ENCODE results near the gene ZER1. TPM values are rescaled to one million over a fixed set of nuclear protein-coding genes. Genes with fewer than 3 reads are reported as not detected.

Gene ZER1
- polyA plus RNA-seq, 1 donor from 2014 or later = 30.6 TPM

- Histone ChIP-seq H3K9me2 (ENCODE audit: insufficient read depth, low read length) (no peaks in the 10 kb centered on the region), H3K36me3 (ENCODE audit: insufficient read depth, low read length) (no peaks in the 10 kb centered on the region), H3K4me3 (ENCODE audit: low read length) (no peak overlapping the region), H3K79me2 (replicated peaks; ENCODE audit: insufficient read depth, low read length) (no peaks in the 10 kb centered on the region), H2AFZ (ENCODE audit: low read depth, low read length) (no peak overlapping the region), H3K27me3 (ENCODE audit: insufficient read depth, low read depth, low read length) (no peaks in the 10 kb centered on the region), H4K20me1 (ENCODE audit: insufficient read depth) (no peaks in the 10 kb centered on the region), H3K27ac (ENCODE audit: low read length) (no peak overlapping the region), H3K4me2 (ENCODE audit: low read length) (no peak overlapping the region), H3F3A (ENCODE audit: insufficient read depth, low read length, poor library complexity, severe bottlenecking) (no peaks in the 10 kb centered on the region), H3K9me3 (ENCODE audit: low read length) (no peaks in the 10 kb centered on the region), H3K9ac (ENCODE audit: low read length) (no peak overlapping the region)
- TF ChIP-seq EZH2 (IDR thresholded peaks at IDR 0.05; ENCODE audit: borderline replicate concordance, insufficient read depth, low read length, poor library complexity, severe bottlenecking) (no peak), EP300 (conservative IDR thresholded peaks at IDR 0.05; ENCODE audit: poor library complexity, severe bottlenecking) (no peak), RAD21 (conservative IDR thresholded peaks at IDR 0.05) (no peak), POLR2AphosphoS5 (IDR thresholded peaks at IDR 0.05) (no peak), TAF1 (IDR thresholded peaks at IDR 0.05; ENCODE audit: low read depth) (no peak), REST (IDR thresholded peaks at IDR 0.05; ENCODE audit: borderline replicate concordance) (no peak), SMC3 (conservative IDR thresholded peaks at IDR 0.05; ENCODE audit: poor library complexity) (no peak), CTCF (IDR thresholded peaks at IDR 0.05; ENCODE audit: poor library complexity, severe bottlenecking) (no peak), MXI1 (conservative IDR thresholded peaks at IDR 0.05; ENCODE audit: poor library complexity, severe bottlenecking) (no peak)
These were observed 43.4 kb downstream of the ZER1 start for GRCh38 chr9:128728298-128728697.

DNA sequence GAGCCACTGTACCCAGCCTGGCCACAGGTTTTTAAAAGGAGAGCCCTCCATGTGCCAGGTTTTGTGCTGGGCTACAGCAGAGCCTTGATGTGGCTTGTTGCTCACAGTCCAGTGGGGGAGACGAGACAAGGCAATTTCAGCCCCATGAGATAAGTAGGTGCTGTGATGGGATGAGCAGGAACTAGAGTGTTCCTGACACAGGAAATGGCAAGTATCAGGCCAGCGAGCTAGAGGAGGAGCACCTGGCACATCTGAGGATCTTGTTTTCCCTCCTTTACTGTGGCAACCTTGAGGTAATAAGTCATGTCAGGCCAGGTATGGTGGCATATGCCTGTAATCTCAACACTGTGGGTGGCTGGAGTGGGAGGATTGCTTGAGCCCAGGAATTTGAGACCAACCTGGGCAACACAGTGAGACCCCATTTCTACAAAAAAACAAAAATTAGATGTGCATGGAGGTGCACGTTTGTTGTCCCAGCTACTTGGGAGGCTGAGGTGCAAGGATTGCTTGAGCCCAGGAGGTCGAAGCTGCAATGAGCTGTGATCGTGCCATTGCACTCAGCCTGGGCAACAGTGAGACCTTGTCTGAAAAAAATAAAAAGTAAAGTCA is 44.0 kb downstream of the ZER1 start:
- no peaks in the 10 kb centered on the region for H3K79me2 ChIP-seq (replicated peaks; ENCODE audit: insufficient read depth, low read length)
- no peak overlapping the region for H3K4me2 ChIP-seq (ENCODE audit: low read length)
- no peaks in the 10 kb centered on the region for H3F3A ChIP-seq (ENCODE audit: insufficient read depth, low read length, poor library complexity, severe bottlenecking)
- no peak overlapping the region for H3K27ac ChIP-seq (ENCODE audit: low read length)
- H4K20me1 ChIP-seq (ENCODE audit: insufficient read depth) = no peaks in the 10 kb centered on the region
- no peaks in the 10 kb centered on the region for H3K27me3 ChIP-seq (ENCODE audit: insufficient read depth, low read depth, low read length)
- H3K9me2 ChIP-seq (ENCODE audit: insufficient read depth, low read length) = no peaks in the 10 kb centered on the region
- H3K4me3 ChIP-seq (ENCODE audit: low read length) = no peak overlapping the region
- TF ChIP-seq CTCF (IDR thresholded peaks at IDR 0.05; ENCODE audit: poor library complexity, severe bottlenecking) = no peak
- TF ChIP-seq RAD21 (conservative IDR thresholded peaks at IDR 0.05) = no peak
- no peak for TF ChIP-seq EP300 (conservative IDR thresholded peaks at IDR 0.05; ENCODE audit: poor library complexity, severe bottlenecking)
- no peak for TF ChIP-seq TAF1 (IDR thresholded peaks at IDR 0.05; ENCODE audit: low read depth)
- no peak for TF ChIP-seq EZH2 (IDR thresholded peaks at IDR 0.05; ENCODE audit: borderline replicate concordance, insufficient read depth, low read length, poor library complexity, severe bottlenecking)
- no peak for TF ChIP-seq SMC3 (conservative IDR thresholded peaks at IDR 0.05; ENCODE audit: poor library complexity)
- no peak for TF ChIP-seq POLR2AphosphoS5 (IDR thresholded peaks at IDR 0.05)
- no peak for TF ChIP-seq MXI1 (conservative IDR thresholded peaks at IDR 0.05; ENCODE audit: poor library complexity, severe bottlenecking)
- TF ChIP-seq REST (IDR thresholded peaks at IDR 0.05; ENCODE audit: borderline replicate concordance) = no peak
- no peak overlapping the region for H3K9ac ChIP-seq (ENCODE audit: low read length)
- H3K36me3 ChIP-seq (ENCODE audit: insufficient read depth, low read length) = no peaks in the 10 kb centered on the region
- no peaks in the 10 kb centered on the region for H3K9me3 ChIP-seq (ENCODE audit: low read length)
- no peak overlapping the region for H2AFZ ChIP-seq (ENCODE audit: low read depth, low read length)

Data from neural cell (in vitro differentiated cells).